ENCODE data around the gene ENKUR.

Gene ENKUR

GRCh38 chr10:24988831-24989640, 26.9 kb downstream of the ENKUR start:
- TF ChIP-seq EZH2 (IDR thresholded peaks at IDR 0.05; ENCODE audit: borderline replicate concordance, low read depth, low read length, severe bottlenecking) = no peak
- TF ChIP-seq, protein P1, sequence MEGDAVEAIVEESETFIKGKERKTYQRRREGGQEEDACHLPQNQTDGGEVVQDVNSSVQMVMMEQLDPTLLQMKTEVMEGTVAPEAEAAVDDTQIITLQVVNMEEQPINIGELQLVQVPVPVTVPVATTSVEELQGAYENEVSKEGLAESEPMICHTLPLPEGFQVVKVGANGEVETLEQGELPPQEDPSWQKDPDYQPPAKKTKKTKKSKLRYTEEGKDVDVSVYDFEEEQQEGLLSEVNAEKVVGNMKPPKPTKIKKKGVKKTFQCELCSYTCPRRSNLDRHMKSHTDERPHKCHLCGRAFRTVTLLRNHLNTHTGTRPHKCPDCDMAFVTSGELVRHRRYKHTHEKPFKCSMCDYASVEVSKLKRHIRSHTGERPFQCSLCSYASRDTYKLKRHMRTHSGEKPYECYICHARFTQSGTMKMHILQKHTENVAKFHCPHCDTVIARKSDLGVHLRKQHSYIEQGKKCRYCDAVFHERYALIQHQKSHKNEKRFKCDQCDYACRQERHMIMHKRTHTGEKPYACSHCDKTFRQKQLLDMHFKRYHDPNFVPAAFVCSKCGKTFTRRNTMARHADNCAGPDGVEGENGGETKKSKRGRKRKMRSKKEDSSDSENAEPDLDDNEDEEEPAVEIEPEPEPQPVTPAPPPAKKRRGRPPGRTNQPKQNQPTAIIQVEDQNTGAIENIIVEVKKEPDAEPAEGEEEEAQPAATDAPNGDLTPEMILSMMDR (IDR thresholded peaks at IDR 0.05; ENCODE audit: borderline replicate concordance, extremely low read depth, low read length, poor library complexity, severe bottlenecking) = no peak
- no peak overlapping the region for H3K27ac ChIP-seq (ENCODE audit: low read length)
- H3K9me3 ChIP-seq (ENCODE audit: insufficient read depth, low read length, severe bottlenecking) = no peaks in the 10 kb centered on the region
- no peaks in the 10 kb centered on the region for H3K79me2 ChIP-seq (ENCODE audit: insufficient read depth, low read length)
- ATAC-seq (ENCODE audit: insufficient read depth, low read depth) = no peak
- H3K4me2 ChIP-seq (ENCODE audit: insufficient read depth, low read length) = no peak overlapping the region
- H3K36me3 ChIP-seq (ENCODE audit: insufficient read depth, low read length) = no peaks in the 10 kb centered on the region
- no peaks in the 10 kb centered on the region for H4K20me1 ChIP-seq (ENCODE audit: insufficient read depth, low read length)
- DNase-seq = no peak
- H3K4me1 ChIP-seq (ENCODE audit: insufficient read depth, low read length) = no peaks in the 10 kb centered on the region
- H2AFZ ChIP-seq (ENCODE audit: low read depth, low read length) = no peak overlapping the region
- no peaks in the 10 kb centered on the region for H3K27me3 ChIP-seq (ENCODE audit: insufficient read depth, low read length, poor library complexity)
- H3K9ac ChIP-seq (ENCODE audit: low read depth, low read length) = no peak overlapping the region
- H3K4me3 ChIP-seq (ENCODE audit: low read depth in 1 of 2, low read length in 2 of 2) = no peak overlapping the region

- H3K9ac ChIP-seq (ENCODE audit: low read depth, low read length) = no peak overlapping the region
- no peak for DNase-seq
- H3K4me3 ChIP-seq (ENCODE audit: low read depth in 1 of 2, low read length in 2 of 2) = no peak overlapping the region
- H3K9me3 ChIP-seq (ENCODE audit: insufficient read depth, low read length, severe bottlenecking) = no peaks in the 10 kb centered on the region
- H4K20me1 ChIP-seq (ENCODE audit: insufficient read depth, low read length) = no peaks in the 10 kb centered on the region
- no peaks in the 10 kb centered on the region for H3K4me1 ChIP-seq (ENCODE audit: insufficient read depth, low read length)
- ATAC-seq (ENCODE audit: insufficient read depth, low read depth) = no peak
- H3K4me2 ChIP-seq (ENCODE audit: insufficient read depth, low read length) = no peak overlapping the region
- H2AFZ ChIP-seq (ENCODE audit: low read depth, low read length) = no peak overlapping the region
- H3K27ac ChIP-seq (ENCODE audit: low read length) = no peak overlapping the region
- H3K36me3 ChIP-seq (ENCODE audit: insufficient read depth, low read length) = no peaks in the 10 kb centered on the region
- no peaks in the 10 kb centered on the region for H3K79me2 ChIP-seq (ENCODE audit: insufficient read depth, low read length)
- TF ChIP-seq EZH2 (IDR thresholded peaks at IDR 0.05; ENCODE audit: borderline replicate concordance, low read depth, low read length, severe bottlenecking) = no peak
- TF ChIP-seq, protein P1 (IDR thresholded peaks at IDR 0.05; ENCODE audit: borderline replicate concordance, extremely low read depth, low read length, poor library complexity, severe bottlenecking) = no peak
- H3K27me3 ChIP-seq (ENCODE audit: insufficient read depth, low read length, poor library complexity) = no peaks in the 10 kb centered on the region
Measured at GRCh38 chr10:24984906-24985305, 31.1 kb downstream of the ENKUR start.

DNA sequence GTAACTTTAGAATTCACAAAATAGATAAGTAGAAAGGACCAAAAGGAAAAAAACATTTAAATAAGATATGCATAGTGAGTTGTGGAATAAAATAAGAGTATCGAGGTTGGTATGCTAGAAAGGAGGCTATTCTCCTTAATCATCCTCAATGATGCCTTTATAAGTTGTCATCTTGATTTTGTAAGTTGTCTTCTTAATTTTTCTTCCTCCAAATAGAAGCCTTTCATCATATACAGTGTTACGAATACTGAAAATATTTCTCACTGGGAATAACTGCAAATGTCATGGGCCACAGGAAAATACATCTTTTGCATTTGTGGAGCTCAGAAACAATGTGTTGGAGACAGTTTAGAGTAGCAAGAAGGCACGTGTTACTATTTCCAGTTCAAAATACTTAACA, 32.0 kb downstream of the ENKUR start:
- ATAC-seq (ENCODE audit: insufficient read depth, low read depth) (no peak), DNase-seq (no peak)
- Histone ChIP-seq H3K4me2 (ENCODE audit: insufficient read depth, low read length) (no peak overlapping the region), H3K27ac (ENCODE audit: low read length) (no peak overlapping the region), H3K9me3 (ENCODE audit: insufficient read depth, low read length, severe bottlenecking) (no peaks in the 10 kb centered on the region), H3K79me2 (ENCODE audit: insufficient read depth, low read length) (no peaks in the 10 kb centered on the region), H3K36me3 (ENCODE audit: insufficient read depth, low read length) (no peaks in the 10 kb centered on the region), H3K4me1 (ENCODE audit: insufficient read depth, low read length) (no peaks in the 10 kb centered on the region), H3K27me3 (ENCODE audit: insufficient read depth, low read length, poor library complexity) (no peaks in the 10 kb centered on the region), H4K20me1 (ENCODE audit: insufficient read depth, low read length) (no peaks in the 10 kb centered on the region), H3K4me3 (ENCODE audit: low read depth in 1 of 2, low read length in 2 of 2) (no peak overlapping the region), H2AFZ (ENCODE audit: low read depth, low read length) (no peak overlapping the region), H3K9ac (ENCODE audit: low read depth, low read length) (no peak overlapping the region)
- no peak for TF ChIP-seq EZH2 (IDR thresholded peaks at IDR 0.05; ENCODE audit: borderline replicate concordance, low read depth, low read length, severe bottlenecking)
- TF ChIP-seq, protein P1 (IDR thresholded peaks at IDR 0.05; ENCODE audit: borderline replicate concordance, extremely low read depth, low read length, poor library complexity, severe bottlenecking) = no peak

Data from DND-41 (cell line).